DMS114 treated with DMSO at 0.1 percent for 48 hours (cell line): ENCODE data around the gene EXTL1.

ENCODE experiments used
- DNase-seq: peaks from one replicate; lab custom pipeline; 2025; ENCODE audit not compliant: unreplicated experiment; lab: John Stamatoyannopoulos, UW

The EXTL1 gene

DNA sequence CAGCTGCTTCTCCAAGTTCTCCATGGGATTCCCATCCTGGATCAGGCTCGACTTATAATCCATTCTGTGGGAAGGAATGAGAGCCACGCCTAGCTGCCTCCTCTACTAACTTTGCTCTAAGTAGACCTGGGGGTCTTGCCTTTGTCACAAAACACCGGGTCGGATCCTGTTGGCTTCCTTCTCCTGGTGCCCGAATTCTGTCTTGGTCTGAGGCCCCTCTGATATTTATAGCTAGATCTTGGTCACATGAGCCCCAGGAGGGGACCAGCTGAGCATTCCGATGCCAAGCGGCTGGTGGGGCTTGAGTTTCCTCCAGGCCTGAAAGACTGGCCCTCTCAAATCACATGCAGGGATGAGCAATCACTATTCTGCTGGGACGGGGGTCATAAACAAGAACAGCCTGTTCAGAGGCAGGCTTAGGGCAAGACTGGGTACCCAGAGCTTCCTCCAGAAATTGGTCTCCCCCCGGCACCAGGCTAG is 45.9 kb downstream of the EXTL1 start, which contains the start of gene TRIM63:
Gene TRIM63 (minus strand): TSS at position 199 of the 480 bp plus-strand sequence. CDS start 136 bp downstream, at position 63.
- no peak for DNase-seq

DNA sequence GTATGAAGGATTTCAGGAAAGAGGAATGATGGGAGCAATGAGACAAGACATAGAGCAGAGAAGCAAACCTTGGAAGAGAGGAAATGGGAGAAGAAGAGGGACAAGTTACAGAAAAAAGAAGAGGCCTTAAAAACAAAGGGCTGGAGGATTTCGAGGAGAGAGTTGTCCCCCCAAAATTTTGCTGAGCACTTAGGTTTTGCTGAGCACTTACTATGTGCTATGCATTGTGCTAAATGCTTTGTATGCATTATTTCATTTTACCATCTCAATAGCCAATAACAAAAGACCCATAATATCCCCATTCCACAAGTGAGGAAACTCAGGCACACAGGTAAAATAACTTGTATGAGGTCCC is 48.3 kb downstream of the EXTL1 start:
- no peak for DNase-seq

DNA sequence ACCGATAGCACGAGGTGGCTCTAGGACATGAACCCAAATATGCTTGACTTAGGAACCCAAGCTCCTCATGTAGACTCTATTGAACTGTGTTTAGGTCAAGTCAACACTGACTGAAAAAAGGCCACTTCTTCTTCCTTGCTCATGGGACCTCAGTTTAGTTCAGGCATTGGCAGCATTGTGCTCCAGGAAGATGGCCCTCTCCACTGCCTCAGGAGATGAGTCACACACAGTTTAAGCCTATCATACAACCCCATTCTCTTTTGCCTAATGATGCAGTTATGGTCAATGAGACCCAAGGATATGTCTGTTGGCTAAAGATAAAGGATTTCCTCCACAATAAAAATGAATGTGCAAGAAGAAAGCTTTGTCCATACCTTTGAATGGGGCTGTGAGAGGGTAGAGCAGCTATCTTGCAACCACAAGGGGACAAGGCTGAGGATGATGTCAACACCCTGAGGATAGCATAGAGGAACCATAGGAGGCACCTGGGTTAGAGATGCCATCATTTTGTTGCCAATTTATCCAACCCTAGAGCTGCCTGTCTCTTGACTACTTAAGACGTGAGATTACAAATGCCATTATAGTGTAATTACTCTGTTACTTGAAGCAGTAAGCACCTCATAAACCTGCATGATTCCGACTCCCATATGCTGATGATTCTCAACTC is 48.9 kb downstream of the EXTL1 start:
- DNase-seq = no peak

DNA sequence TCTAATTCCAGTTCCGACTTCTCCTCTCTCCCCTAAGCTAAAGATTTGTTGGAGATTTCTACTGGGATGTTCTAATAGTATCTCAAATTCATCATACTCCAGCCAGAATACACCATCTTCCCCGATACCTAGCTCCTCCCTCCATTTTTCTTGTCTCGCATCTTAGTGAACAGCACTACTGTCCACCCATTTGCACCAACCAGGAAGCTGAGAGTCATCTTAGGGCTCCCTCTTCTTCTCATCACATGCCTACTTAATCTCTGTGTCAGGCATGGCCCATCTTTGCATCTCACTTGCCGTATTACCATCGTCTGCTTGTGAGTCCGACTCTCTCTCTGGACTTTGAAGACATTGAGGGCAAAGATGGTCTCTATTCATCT is 49.4 kb downstream of the EXTL1 start:
- DNase-seq = no peak

DNA sequence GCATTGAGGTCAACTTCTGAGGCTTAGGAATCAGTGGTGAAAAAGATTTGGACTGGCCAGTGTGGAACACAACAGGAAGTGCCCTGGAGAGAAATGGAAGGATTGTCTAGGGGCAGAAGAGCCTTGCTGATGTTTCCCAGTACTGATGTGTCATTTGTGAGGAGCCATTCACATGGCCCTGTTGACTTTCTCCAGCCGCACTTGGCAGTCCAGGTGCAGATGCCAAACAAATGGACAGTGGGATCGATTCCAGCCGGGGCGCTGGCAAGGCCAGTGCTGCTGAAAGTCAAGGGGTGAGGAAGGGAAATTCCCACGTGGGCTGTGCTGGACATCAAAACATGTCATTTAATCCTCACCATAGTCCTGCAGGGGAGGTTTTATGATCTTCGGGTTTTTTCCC is 50.7 kb downstream of the EXTL1 start:
- no peak for DNase-seq

DNA sequence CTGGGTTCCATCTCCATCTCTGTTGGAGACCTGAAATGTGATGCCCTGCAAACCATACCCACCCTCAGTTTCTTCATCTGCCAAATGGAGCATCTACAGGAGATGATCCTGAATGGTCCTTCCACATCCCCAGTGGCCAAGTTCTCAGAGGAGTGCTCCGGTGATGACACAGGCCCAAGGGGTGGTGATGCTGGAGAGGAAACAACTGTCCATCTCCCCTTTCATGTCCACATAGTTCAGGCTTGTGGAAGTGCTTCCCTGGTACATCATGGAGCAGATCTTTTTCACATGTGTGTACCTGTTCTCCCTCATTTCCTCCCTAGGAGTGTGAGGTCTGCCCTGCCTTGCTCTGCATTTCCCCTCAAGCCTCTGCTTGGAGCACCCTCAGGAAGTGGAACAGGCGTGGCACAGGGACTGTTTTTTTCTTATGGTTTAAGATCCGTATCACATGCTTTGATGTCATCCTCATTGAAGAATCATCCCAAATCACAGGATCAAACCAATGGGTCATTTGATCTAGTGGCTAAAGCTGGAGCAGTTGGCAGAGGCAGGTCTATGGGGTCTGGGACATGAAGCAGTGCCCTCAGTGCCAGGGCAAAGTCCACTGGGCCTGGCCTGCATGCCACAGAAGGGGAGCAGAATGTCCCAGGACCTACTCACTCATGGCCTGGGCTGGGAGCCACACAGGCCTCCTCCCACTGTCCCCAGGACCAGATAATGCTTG is 54.0 kb downstream of the EXTL1 start:
- DNase-seq = no peak

DNA sequence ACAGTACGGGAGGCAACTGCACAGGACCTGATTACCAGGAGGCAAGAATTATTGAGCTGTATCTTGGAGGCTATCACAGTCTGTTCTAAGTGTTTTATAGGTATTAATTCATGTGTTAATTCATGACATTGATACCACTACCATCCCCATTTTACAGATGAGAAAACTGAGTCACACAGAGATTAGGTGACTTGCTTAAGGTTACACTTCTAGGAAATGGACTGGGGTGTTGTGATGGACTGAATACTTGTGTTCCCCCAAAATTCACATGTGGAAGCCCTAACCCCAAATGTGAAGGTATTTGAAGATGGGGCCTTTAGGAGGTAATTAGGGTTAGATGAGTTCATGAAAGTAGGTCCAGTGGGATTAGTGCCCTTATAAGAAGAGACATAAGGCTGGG is 55.9 kb downstream of the EXTL1 start:
- DNase-seq = no peak

DNA sequence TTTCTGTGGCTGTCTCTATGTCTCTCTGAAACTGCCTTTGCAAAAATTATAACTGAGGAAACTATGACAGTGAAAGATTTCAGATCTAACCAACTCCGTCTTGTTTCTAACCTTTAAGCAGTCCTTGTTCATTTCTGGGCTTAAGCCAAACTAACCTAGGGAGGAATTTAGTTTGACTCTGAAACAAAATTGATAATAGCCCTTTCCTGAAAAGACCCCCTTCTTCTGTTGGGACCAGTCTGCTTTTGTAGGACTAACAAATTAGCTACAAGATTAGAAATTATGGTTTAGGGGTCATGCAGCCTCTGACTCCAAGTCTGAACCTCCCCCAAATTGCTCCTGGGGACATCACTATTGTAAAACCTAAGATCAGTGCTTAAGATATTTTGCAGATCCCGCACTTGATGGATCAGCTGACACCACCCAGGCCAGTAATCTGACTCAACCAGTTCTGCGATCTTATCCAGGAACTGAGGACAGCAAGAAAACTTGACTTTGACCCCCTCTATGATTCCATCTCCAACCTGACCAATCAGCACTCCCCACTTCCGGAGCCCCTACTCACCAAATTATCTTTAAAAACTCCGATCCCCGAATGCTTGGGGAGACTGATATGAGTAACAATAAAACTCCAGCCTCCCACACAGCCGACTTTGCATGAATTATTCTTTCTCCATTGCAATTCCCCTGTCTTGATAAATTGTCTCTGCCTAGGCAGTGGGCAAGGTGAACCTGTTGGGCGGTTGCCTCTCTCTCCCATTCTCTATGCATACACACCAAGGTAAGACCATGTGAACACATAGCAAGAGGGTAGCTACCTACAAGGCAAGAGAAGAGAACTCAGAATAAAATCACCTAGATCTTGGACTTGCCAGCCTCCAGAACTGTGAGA is 57.0 kb downstream of the EXTL1 start:
- no peak for DNase-seq

DNA sequence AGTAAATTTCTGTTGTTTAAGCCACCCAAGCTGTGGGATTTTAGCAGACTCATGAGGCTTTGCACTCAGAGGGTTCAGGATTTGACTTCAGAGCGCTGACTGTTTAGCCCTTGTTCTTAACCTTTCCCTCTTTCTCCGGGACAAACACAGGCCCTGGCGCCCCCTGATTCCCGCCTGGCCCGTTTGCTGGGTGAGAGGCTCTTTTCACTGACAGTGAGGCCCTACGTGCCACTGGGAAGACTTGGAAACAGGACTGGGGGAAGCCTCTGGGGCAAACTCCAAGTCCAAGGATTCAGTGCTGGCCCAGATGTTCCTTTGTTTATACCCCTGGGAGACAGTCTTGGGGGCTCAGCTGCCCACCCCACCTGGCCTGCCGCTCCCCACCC is 57.6 kb downstream of the EXTL1 start:
- no peak for DNase-seq

DNA sequence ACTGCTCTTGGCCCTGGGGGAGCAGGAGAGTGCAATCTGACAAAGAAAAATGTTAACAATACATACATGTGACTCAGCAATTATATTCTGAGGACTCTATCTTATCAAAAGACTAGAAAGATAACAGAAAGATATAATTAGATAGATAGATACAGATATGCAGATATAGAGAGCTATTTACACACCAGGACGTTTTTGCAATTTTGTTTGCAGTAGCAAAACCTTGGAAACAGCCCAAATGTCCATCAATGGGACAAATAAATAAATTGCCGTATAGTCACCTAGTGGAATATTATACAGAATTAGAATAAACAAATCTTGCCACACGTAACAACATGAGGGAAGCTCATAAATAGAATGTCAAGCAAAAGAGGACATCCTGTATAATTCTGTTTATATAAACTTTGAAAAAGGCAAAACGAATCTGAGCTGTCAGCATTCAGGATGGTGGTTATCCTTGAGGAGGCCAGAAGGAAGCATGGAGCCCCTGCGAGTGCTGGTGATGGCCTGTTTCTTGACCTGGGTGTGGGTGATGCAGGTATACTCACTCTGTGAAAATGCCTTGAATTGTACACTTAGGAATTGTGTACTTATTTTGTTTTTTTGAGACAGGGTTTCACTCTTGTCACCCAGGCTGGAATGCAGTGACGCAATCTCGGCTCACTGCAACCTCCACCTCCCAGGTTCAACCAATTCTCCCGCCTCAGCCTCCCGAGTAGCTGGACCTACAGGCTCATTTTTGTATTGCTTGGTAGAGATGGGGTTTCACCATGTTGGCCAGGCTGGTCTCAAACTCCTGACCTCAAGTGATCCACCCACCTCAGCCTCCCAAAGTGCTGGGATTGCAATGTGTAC is 58.6 kb downstream of the EXTL1 start:
- DNase-seq = no peak

DNA sequence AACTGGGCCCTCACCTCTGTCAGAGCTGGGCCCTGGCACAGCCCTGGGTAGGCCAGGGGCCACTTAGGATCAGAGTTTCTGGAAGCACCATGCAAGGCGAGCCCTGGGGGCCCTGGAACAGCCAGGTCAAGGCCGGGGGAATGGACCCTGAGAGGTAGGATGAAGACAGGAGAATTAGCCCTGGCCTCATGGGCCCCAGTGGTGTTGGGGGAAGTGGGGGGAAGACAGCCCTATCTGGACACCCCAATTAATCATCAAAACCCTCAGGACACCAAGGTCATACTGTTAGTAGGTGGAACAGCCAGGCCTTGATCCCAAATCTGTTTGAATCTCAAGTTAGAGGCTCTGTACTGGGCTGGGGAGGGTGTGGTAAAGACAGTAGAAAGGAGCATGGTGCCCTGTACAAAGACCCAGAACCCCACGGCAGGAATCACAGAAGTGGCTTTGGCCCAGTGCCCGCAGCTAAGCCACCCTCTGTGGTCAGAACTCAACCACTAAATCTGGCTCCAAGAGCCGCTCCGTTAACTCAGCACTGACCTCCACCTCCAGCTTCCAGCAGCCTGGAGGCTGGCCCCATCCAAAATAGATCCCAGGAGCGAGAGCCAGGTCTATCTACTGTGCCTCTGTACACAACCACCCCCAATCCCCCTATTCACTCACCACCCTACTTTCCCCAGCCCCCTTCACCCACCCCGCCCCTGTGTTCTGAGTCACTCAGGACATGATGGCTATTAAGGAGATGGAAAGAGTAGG is 59.9 kb downstream of the EXTL1 start:
- DNase-seq = no peak

DNA sequence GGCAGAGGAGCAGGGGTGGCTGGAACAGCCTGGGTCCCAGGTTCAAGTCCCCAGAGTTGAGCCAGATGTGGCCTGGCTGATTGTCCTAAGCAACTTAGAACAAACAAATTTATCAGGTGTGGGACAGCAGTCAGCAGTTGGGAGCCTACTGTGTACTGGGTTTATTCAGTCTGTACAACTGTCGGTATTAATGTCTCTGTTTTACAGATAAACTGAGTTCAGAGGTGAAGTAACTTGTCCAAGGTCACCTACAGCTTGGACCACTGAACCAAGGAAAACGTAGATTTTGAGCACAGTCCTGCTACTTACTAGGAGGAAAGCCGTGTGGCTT is 60.4 kb downstream of the EXTL1 start:
- no peak for DNase-seq

DNA sequence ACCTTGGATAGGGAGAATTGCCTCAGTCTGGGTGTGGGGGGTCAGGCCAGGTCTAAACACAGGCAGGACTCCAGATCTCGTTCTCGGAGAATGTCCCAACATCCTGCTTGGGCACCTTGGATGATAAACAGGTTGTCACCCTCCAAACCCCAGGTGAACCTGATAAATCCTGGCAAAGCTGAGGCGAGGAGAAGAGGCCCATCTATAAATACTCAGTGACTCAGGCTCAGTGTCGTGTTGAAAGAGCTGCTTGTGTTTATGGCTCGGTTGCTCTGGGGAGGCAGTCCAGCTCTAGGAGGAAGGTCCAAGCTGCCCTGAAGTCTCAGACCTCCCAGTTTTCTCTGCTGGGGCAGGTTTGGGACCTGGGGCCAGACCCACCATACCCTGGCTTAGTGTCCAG is 61.6 kb downstream of the EXTL1 start:
- DNase-seq = no peak

DNA sequence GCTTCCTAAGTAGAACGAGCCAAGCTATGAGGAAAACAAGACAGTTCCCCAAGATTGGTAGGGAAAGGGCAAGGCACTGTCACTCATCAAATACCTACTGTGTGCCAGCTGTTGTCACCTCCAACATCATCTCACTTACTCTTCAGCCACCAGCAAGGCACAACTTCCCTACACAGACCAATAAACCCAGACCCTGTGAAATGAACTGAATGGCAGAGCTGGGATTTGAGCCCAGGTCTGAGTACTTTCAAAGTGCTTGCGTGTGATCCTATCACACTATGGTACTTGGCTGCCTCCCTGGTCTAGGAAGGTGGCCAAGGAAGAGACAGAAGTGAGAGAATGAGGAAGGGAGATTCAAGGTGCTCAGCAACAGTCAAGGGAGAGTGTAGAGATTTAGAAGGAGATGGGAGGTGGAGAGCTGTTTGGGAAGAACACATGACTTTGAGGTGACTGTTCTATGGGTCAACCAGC is 62.6 kb downstream of the EXTL1 start:
- DNase-seq = no peak

DNA sequence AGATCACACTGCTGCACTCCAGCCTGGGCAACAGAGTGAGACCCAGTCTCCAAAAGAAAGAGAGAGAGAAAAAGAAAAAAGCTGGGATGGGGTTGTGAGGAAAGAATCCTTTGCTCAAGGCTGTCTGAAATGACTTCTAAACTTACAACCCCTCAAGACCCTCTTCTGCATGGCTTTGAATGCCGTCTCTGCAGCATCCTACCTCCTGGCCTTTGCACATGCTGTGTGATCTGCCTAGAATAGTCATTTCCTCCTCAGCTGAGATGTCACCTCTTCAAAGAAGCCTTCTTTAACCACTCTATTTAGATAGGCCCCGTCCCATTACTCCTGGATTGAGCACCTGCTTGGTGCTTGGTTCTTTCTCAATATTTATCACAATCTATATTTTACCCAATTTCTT is 63.3 kb downstream of the EXTL1 start:
- DNase-seq = no peak
